Measurements from ENCODE around the gene CDC42BPB.
"Not testable (repeated sequence)": the region's sequence is repeated elsewhere in the genome, so short reads cannot be mapped to it uniquely, and the experiment has no call there.

Gene CDC42BPB

DNA sequence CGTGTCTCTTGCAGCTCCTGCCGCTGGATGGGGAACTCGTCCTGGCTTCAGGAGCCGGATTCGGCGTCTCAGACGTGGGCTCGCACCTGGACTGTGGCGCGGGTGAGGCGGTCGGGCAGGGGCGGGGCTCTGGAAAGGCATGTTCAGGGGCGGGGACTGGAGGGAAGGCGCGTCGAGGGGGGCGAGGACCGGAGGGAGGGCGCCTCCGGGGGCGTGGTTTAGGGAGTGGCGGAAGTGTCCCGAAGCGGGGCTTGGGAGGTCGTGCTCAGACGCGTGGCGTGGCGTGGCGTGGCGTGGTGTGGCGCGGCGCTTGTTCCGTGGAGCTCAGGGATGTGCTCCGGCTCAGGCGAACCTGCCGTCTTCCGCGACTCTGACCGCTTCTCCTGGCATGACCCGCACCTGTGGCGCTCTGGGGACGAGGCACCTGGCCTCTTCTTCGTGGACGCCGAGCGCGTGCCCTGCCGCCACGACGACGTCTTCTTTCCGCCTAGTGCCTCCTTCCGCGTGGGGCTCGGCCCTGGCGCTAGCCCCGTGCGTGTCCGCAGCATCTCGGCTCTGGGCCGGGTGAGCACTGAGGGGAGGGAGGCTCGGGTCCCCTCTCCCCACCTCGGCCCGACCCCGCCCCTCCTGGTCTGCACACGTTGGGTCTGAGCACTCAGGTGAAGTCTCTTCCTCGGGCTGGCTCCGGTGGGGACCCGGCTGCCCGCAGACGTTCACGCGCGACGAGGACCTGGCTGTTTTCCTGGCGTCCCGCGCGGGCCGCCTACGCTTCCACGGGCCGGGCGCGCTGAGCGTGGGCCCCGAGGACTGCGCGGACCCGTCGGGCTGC is 128.7 kb downstream of the CDC42BPB start:
- DNase-seq (ENCODE audit: insufficient read length, low spot score), result peak; percentile 87

DNA sequence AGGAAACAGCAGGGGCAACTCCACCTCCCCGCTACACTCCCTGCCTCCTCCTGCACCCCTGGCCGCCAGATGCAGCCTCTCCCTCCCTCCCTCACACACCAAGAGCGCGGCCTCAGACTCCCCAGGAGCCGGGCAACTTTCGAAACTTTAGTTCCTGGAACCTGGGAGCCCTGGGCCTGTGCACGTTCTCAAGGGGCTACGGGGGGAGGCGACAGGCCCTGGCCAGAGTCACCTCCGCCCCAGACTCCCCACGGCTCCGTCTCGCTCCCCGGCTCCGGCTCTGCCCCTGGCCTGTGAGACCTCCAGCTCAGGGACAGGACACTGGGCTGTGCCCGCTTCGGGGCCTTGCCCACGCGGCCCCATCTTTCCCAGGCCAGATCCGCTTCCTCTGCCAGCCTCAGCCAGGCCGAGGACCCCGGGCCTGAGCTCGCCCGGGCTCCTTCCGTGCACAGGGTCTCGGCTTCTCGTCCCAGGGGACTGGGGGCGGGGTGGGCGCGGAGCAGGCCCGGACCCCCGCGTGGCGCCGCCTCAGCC is 129.4 kb downstream of the CDC42BPB start:
- no peak for TF ChIP-seq PAX5 (IDR thresholded peaks at IDR 0.05; ENCODE audit: insufficient read depth, low read length, severe bottlenecking)
- TF ChIP-seq POLR2A (IDR thresholded peaks at IDR 0.05; ENCODE audit: low read depth, low read length), result no peak
- no peak for FAIRE-seq
- DNase-seq (ENCODE audit: insufficient read length, low spot score), result no peak

More for the DNA sequence above, 128.7 kb downstream of the CDC42BPB start:
- peak; percentile 86 for FAIRE-seq
- no peak for TF ChIP-seq POLR2A (IDR thresholded peaks at IDR 0.05; ENCODE audit: low read depth, low read length)
- TF ChIP-seq PAX5 (IDR thresholded peaks at IDR 0.05; ENCODE audit: insufficient read depth, low read length, severe bottlenecking), result no peak
- TF ChIP-seq SPI1 (IDR thresholded peaks at IDR 0.05; ENCODE audit: low read depth, low read length), result no peak
- no peak for TF ChIP-seq POU2F2 (IDR thresholded peaks at IDR 0.05; ENCODE audit: low read depth, low read length)
- TF ChIP-seq TAF1 (IDR thresholded peaks at IDR 0.05; ENCODE audit: low read depth, low read length), result no peak
- no peak for TF ChIP-seq POLR2AphosphoS5 (IDR thresholded peaks at IDR 0.05; ENCODE audit: low read depth, low read length)

DNA sequence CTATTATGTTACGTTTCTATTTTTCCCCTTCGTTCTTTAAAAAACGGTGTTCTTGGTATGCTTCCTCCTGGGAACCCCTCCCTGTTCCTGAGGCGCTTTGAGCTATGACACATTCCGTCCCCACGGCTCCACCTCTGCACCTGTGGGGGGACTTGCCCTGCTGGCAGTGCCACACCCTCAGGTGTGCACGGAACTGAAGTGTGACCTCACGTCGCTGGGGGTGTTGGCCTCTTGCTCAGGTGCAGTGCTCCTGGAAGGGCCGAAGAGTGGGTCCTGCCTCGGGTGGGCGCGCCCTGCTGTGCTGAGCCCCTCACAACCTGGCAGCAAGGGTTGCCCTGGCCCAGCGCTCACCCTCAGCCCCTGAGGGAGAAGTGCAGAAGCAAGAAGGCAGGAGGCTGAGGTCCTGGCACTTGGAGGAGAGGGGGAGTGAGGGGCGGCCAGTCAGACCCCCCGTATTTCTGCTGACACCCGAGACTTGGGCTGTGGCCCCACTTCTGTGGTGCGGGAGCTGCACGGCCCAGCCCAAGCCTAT is 129.9 kb downstream of the CDC42BPB start:
- DNase-seq (ENCODE audit: insufficient read length, low spot score) (no peak), FAIRE-seq (peak; percentile 20)
- TF ChIP-seq POLR2A (IDR thresholded peaks at IDR 0.05; ENCODE audit: low read depth, low read length), result no peak
- TF ChIP-seq PAX5 (IDR thresholded peaks at IDR 0.05; ENCODE audit: insufficient read depth, low read length, severe bottlenecking), result no peak
- TF ChIP-seq TAF1 (IDR thresholded peaks at IDR 0.05; ENCODE audit: low read depth, low read length), result no peak
- TF ChIP-seq POLR2AphosphoS5 (IDR thresholded peaks at IDR 0.05; ENCODE audit: low read depth, low read length), result no peak
- TF ChIP-seq SPI1 (IDR thresholded peaks at IDR 0.05; ENCODE audit: low read depth, low read length), result no peak

DNA sequence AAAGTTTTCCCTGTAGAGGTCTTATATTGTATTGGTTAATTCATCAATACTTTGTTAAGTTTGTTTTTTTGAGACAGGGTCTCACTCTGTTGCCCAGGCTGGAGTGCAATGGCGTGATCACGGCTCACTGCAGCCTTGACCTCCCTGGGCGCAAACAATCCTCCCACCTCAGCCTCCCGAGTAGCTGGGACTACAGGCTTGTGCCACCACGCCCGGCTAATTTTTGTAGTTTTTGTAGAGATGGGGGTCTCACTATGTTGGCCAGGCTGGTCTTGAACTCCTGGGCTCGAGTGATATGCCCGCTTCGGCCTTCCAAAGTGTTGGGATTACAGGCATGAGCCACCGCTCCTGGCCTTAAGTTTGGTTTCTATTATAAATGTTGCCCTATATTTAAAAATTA is 130.5 kb downstream of the CDC42BPB start:
- FAIRE-seq; DNase-seq (ENCODE audit: insufficient read length, low spot score): not testable (repeated sequence)

DNA sequence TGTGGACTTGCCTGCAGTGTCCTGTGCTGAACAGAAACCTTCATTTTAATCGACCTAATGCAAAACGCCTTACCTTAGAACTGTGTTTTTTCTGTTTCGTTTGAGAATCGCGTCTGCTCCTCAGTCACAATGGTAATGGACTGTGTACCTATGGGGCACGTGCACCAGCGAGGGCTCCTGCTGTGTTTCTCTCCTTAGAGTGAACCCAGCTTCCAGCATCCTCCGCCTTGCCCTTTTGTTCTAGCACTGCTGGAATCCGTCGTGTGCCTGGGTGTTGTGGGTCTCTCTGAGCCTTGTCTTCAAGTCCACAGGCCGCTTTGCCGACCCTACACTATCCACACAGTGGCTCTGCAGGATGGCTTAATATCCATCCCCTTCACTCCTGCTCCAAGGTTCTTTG is 131.2 kb downstream of the CDC42BPB start:
- DNase-seq (ENCODE audit: insufficient read length, low spot score) (no peak), FAIRE-seq (no peak)
- TF ChIP-seq PAX5 (IDR thresholded peaks at IDR 0.05; ENCODE audit: insufficient read depth, low read length, severe bottlenecking) (no peak), SPI1 (IDR thresholded peaks at IDR 0.05; ENCODE audit: low read depth, low read length) (no peak)

DNA sequence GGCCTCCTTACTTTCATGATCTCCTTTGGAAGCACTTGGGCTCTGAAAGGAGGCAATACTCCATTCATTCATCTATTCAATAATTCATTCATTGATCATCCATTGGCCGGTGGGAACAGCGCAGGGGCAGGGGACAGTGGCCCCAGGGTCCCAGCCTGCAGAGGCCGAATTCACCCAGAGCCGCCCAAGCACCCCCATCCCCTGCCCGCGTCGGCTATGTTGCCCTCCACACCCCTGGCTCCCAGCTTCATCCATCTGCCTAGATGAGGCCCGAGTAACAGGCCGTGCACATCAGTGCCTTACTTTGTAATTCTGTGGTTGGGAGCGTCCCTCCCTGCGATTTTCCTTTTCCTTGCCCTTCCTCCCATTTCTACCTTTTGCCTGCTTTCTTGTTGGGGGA is 131.7 kb downstream of the CDC42BPB start:
- TF ChIP-seq POU2F2 (IDR thresholded peaks at IDR 0.05; ENCODE audit: low read depth, low read length) (no peak), POLR2A (IDR thresholded peaks at IDR 0.05; ENCODE audit: low read depth, low read length) (no peak), SPI1 (IDR thresholded peaks at IDR 0.05; ENCODE audit: low read depth, low read length) (no peak), PAX5 (IDR thresholded peaks at IDR 0.05; ENCODE audit: insufficient read depth, low read length, severe bottlenecking) (no peak), TAF1 (IDR thresholded peaks at IDR 0.05; ENCODE audit: low read depth, low read length) (no peak), POLR2AphosphoS5 (IDR thresholded peaks at IDR 0.05; ENCODE audit: low read depth, low read length) (no peak)
- DNase-seq (ENCODE audit: insufficient read length, low spot score), result no peak
- FAIRE-seq, result no peak

DNA sequence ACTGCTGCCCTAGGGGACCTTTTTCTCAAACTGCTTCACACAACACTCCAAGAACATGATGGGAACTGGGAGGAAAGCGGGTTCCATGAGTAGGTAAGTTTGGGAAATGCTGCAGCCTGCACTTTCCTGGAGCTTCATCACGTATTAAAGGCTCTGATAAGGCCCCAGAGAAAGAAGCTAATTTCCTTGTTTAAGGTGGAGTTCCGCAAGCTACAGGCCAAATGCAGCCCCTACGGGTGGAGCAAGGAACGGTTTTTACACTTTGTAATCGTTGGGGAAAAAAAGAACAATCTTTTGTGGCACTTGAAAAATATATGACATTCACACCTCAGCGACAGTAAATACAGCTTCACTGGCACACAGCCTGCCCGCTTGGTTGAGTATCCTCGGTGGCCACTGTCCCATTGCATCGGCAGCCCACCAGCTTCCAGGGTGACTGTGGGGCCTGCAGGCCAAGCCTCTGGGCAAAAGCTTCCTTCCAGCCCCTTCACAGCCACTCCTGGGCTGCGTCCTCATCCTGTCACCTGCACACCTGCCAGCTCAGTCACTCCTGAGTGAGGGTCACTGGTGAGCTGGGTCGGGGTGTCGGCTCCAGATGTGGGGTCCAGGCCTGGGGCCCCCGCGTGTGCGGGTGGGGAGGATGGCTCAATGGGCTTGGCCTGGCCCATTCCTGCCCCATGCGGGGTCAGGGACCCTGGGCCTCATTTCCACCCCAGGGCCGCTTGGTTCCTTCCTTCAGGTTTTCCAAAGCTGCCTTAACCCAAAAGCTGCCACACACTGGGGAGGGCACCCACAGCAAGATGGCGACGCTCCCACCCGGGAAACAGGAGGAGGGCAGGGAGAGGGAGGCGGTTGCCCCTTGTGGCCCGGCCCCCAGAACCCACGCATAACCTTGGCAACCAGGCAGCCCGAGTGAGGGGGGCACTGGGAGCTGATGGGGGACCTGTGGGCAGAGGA is 132.4 kb downstream of the CDC42BPB start:
- FAIRE-seq (no peak), DNase-seq (ENCODE audit: insufficient read length, low spot score) (no peak)
- no peak for TF ChIP-seq SPI1 (IDR thresholded peaks at IDR 0.05; ENCODE audit: low read depth, low read length)
- TF ChIP-seq TAF1 (IDR thresholded peaks at IDR 0.05; ENCODE audit: low read depth, low read length), result no peak
- TF ChIP-seq PAX5 (IDR thresholded peaks at IDR 0.05; ENCODE audit: insufficient read depth, low read length, severe bottlenecking), result no peak
- no peak for TF ChIP-seq POLR2A (IDR thresholded peaks at IDR 0.05; ENCODE audit: low read depth, low read length)
- no peak for TF ChIP-seq POLR2AphosphoS5 (IDR thresholded peaks at IDR 0.05; ENCODE audit: low read depth, low read length)
- TF ChIP-seq POU2F2 (IDR thresholded peaks at IDR 0.05; ENCODE audit: low read depth, low read length), result no peak

DNA sequence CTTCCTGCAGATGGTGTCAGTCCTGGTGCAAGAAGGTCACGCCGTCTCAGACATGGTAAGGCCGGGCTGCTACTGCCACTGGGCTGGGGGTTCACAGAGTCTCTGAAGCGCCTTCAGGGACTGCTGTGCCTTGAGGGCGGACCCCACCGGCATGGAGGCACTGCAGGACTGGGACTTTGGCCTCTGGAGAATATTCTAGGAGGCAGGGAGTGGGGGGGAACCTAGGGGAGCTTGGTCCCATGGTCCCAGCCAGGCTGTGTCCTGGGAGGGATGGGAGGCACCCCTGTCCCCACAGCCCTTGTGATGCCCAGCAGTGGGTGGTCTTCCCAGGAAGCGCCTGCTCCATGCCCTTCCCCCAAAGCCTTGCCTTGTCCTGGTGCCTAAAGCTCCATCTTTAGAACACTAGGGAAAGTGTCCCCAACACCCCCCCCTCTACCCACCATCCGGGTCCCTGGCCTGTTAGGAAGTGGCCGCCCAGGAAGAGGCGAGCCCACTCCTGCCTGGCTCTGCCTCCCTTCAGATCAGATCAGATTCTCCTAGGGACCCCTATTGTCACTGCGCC is 133.3 kb downstream of the CDC42BPB start:
- DNase-seq (ENCODE audit: insufficient read length, low spot score) (no peak), FAIRE-seq (no peak)
- TF ChIP-seq TAF1 (IDR thresholded peaks at IDR 0.05; ENCODE audit: low read depth, low read length) (no peak), SPI1 (IDR thresholded peaks at IDR 0.05; ENCODE audit: low read depth, low read length) (no peak), POLR2AphosphoS5 (IDR thresholded peaks at IDR 0.05; ENCODE audit: low read depth, low read length) (no peak), PAX5 (IDR thresholded peaks at IDR 0.05; ENCODE audit: insufficient read depth, low read length, severe bottlenecking) (no peak), POU2F2 (IDR thresholded peaks at IDR 0.05; ENCODE audit: low read depth, low read length) (no peak), POLR2A (IDR thresholded peaks at IDR 0.05; ENCODE audit: low read depth, low read length) (no peak)

DNA sequence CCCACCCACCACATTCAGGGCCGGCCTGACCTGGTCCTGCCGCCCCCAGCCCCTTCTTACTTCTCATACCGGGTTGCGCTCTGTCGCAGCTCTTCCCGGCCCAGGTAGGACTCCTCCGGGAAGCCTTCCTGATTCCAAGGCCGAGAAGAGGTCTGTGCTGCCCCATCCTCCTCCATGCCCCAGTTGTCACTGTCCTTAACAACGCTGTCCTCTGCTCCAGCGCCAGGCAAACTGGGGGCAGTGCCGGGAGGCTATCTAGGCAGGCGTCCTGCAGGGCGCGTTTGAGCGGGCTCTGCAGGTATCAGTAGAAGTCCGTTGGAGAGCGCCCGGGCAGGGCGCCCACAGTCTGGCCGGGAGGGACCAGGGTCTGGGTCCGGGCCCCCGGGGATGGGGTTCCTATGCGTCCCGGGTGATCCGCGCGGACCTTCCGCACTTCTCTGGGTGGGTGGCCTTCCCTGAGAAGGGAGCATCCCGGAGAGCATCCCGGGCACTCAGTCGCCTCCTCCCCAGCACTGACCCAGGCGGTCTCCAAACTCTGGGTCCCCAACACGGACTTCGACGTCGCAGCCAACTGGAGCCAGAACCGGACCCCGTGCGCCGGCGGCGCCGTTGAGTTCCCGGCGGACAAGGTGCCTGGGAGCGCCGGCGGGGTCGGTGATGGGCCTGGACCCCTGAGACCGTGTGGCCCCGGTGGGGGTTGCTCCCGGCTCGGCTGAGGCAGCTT is 134.0 kb downstream of the CDC42BPB start:
- FAIRE-seq, result no peak
- no peak for DNase-seq (ENCODE audit: insufficient read length, low spot score)
- TF ChIP-seq TAF1 (IDR thresholded peaks at IDR 0.05; ENCODE audit: low read depth, low read length) (no peak), SPI1 (IDR thresholded peaks at IDR 0.05; ENCODE audit: low read depth, low read length) (no peak), POLR2AphosphoS5 (IDR thresholded peaks at IDR 0.05; ENCODE audit: low read depth, low read length) (no peak), POU2F2 (IDR thresholded peaks at IDR 0.05; ENCODE audit: low read depth, low read length) (no peak)
